Transverse colon (tissue), 4 donors: ENCODE measurements around the gene PCSK7.

Experiments
- CTCF ChIP-seq, 5 experiments: fragments of 200-600 bp in 3 of 5; fragments of 450-650 bp in 2 of 5; sonication (generic) in 3 of 5; IDR thresholded peaks; 1 replicate in 2 of 5; 2 replicates in 3 of 5; pipeline ENCODE4 v1.5.1; 2016 to 2017; ENCODE audit warnings: antibody characterized with exemption in 5 of 5, inconsistent platforms in 3 of 5, mild to moderate bottlenecking in 2 of 5, moderate library complexity in 1 of 5
- EP300 ChIP-seq: sonication (generic); formaldehyde crosslinking; IDR thresholded peaks from one replicate; pipeline ENCODE4 v1.6.1; 2017; ENCODE audit warnings: antibody characterized with exemption, low read depth
- POLR2AphosphoS5 ChIP-seq, 3 donors: sonication (generic); formaldehyde crosslinking; IDR thresholded peaks; one replicate each; pipeline ENCODE4 v1.6.1; 2016; ENCODE audit warnings: antibody characterized with exemption in 3 of 3

GRCh38 chr11:117192401-117192875, 39.4 kb downstream of the PCSK7 start:
- TF ChIP-seq CTCF (IDR thresholded peaks at IDR 0.05): no peak
- no peak for TF ChIP-seq EP300
- no peak for TF ChIP-seq POLR2AphosphoS5 (IDR thresholded peaks at IDR 0.05)
